HG03575 (cell line): ENCODE measurements around the gene PTPRG.

Source experiments
- ATAC-seq: cut with Tn5 transposase; IDR thresholded peaks from one replicate; pipeline ENCODE4 v1.9.1; 2021; ENCODE audit not compliant: unreplicated experiment, insufficient number of reproducible peaks, low FRiP score; ENCODE audit errors: extremely low read depth

PTPRG gene

DNA sequence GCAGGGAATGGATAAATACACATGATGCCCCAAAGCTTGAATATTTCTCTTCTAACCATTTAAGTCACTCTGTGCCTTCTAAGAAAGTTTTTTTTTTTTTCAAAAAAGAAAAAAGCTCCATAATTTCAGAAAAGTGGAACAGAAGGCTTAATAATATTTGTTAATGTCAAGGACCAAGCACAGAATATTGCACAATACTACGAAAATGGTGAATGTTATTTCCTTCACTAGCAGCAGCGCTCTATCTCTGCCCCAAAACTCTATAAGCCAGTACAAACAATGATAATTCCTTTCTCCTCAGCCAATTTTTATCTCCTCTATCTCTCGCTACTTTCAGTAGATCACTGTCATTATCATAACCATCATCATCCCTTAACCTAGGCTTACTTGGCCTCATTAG, 739.2 kb downstream of the PTPRG start:
- ATAC-seq: no peak

DNA sequence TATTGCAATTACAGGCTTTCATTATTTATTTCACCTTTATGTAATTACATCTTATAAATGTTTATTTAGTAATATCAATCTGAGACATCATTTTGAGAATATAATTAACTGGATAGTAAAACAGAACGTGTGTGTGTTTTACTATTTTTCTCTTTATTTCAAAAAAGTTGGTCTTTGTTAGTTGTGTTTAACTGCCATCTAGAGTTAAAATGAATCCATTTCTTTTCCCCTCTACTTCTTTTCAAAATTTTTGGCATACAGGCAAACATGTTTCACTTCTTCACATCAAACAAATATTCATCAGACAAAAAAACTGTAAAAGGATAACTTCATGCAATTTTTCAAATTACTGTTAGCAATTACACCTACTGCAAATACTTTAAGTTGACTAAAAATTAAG, 750.8 kb downstream of the PTPRG start:
- ATAC-seq: no peak

DNA sequence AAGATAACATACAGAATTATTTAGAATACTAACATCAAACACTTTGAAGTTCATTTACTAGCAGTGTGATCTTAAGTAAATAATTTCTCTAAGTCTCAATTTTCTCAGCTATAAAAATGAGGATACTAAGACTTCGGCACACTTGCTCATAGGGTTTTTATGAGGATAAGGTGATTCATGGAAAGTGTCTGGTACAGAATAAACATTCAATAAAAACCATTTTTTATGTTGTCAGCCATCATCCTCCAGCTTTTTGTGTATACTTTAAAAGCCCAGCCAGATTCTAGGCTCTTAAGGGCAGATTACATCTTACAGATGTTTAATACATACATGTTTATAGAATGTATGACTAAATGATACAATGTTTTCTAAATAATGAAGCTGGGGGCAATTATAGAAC, 755.2 kb downstream of the PTPRG start:
- no peak for ATAC-seq

DNA sequence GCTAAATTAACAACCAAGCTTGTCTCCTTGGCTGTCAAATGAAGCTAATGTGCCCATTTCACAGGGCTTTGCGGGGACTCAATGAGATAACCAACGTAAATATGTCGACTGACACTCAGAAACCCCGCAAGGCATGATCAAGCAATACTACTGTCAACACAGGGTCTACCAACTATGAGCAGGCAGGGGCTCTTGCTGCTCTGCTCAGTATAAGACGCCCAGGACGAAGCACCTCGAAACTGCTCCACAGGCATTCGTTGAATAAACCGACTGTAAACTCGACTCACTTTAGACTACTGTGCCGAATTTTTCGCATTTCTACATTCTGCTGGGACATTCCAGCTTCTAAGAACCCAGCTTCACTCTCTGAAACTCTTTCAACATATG, 757.0 kb downstream of the PTPRG start:
- ATAC-seq: no peak

DNA sequence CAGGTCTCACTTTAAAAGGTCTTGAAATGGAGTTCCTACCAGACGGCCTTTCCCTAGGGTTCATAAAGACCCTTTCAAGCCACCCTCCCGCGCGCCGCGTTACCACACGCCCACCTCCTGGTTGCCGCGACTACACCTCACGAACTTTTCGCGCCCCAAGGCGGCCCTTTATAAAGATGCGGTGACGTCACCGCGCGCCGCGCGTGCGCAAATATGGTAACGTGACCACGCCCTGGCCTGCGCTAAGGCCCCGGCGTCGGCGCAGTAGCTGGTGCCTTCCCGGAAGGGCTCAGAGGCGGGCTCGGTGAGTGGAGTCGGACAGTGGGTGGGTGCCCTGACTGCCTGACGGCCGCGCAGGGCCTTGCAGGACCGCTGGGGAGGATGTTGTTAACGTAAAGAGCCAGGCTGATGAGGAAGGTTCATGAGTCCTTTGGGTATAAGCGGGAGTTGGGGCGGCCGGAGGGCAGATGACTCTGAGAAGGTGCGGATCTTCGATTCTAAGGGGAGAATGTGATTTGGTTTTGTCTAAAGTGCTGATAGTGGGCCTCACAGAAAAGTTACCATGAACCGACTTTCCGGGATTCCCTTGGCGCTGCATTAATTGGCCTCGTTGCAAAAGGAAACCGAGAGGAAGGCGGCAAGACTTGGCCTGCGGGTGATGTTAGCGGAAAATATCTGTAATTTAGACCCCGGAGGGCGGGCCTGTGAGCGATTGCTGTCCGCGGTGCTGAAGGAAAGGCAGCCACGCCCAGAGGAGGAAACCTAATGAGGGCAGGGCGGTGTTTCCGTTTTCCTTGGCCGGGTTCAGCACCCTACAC, 757.6 kb downstream of the PTPRG start:
- ATAC-seq: peak; percentile 85

DNA sequence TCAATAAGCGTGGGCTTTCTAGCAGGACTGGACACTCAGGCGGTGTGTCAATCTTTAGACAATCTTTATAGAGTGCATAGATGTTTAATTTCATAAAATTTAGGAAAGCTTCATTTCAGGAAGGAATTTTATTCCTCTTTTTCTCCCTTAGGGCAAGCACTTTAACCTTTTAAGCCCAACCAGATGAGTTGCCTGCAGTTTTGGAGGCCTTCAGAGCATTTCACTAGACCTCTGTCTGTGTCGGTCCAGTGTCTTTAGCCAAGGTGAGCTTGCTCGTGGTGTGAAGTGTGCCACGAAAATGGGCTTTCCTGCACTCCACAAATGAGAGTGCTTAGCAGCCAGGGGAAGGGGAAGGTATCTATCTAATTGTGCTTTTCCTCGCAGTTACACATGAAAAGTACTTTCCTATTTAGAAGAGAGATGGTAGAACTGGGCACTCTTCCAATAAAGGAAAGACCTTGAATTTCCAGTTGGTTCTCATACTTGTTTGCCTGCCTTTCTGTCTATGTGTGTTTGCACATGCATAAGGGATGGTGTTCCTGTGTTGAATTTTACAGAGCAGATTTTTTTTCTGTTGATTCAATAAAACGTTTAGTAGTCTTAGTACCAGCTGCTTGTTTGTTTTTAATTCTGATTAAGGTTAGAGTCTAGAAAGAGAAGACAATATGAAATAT, 758.3 kb downstream of the PTPRG start:
- no peak for ATAC-seq

DNA sequence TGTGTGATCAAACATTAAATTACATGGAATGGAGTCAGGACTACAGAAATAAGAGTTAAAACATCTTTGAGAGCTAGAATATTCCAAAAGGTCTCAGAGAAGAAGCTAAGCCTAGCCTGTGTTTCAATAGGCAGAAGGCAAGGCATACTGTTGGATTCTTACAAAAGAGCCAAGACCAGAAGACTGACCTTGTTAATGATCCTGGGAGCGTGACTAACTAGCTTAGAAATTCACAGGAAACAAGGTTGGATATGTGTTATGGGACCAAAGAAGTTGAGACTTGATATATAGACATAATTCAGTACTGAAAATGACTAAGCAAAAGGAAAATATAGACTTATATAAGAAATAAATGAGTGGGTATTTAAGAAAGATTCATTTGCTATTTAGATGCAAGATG, 761.9 kb downstream of the PTPRG start:
- no peak for ATAC-seq

DNA sequence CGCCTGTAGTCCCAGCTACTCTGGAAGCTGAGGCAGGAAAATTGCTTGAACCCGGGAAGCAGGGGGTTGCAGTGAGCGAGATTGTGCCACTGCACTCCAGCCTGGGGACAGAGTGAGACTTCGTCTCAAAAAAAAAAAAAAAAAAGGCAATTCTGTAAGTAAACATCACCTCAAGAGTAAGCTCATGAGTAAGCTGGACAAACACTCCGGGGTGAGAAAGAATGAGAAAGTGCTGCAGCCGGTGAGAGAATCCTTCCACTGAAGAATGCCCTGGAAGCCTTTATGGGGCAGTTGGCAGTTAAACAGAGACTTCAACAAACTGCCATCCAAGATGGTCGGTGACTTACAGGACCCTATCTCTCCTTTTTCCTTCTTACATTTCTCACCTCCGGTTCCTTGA, 764.5 kb downstream of the PTPRG start:
- no peak for ATAC-seq

DNA sequence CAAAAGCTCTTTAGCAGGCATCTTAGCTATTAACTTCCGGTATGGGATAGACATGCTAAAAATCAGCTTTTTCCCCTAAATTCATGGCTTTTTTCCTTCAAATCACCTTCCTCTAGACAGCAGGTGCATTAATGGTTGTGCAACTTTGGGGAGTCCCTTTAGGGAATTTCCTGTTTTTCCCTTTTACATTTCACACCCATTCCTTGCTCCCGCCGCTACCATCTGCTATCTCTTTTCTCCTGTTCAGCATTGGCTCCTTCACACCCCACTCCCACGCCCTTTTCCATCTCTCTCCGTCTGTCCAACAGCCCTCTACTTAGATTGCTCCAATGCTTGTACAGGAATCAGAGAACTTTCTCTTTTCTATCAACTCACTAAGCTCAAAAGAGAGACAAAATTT, 768.6 kb downstream of the PTPRG start:
- no peak for ATAC-seq

DNA sequence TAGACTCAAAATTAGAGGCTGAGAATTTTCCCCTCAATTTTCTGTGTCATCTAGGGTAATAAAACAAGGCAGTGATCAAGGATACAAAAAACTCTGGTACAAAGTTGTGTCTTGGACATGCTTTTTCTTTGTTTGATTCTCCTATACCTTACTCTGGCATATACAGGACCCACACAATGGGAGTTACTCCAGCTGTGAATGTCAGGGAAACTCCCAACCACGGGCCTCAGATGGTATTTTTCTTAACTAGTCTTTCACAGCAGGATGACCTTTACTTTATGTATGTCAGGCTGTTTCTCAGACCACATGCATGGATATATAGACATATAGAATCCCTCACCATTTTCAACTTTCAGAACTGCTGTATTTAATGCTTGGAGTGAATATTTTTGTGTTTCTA, 770.6 kb downstream of the PTPRG start:
- no peak for ATAC-seq

DNA sequence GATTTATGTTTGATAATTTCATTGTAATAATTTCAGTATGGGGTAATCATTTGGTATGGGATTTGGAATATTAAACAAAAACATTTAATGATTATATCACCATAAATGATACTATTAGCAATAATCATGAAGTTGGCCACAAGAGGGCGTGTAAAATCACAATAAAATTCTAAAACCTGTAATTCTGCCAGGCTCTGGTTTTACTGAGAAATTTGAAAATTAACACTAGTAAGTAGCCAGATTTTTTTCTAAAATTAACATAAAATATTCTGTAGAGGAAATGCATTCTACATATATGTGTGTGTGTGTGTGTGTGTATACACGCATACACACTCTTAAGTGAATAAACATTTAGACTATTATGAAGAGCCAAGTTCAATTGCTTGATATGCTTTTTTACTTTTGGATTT, 771.5 kb downstream of the PTPRG start:
- no peak for ATAC-seq

DNA sequence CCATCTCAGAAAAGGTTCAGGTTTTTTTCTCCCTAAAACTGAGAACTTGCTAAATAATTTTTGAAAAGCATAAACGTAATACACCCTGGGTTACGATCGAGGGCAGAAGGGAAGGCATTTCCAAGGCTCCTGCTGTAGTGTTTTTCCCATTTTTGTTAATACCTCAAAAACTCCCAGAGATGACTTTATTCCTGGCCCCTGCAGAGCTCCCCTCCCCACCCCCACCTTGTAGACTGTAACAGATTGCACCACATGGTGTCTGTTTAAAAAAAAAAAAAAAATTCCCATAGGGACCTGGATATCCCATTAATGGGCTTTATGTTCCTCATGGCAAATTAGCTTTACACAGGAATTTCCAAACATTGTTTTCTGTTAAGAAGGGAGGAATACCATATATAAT, 773.8 kb downstream of the PTPRG start:
- no peak for ATAC-seq

DNA sequence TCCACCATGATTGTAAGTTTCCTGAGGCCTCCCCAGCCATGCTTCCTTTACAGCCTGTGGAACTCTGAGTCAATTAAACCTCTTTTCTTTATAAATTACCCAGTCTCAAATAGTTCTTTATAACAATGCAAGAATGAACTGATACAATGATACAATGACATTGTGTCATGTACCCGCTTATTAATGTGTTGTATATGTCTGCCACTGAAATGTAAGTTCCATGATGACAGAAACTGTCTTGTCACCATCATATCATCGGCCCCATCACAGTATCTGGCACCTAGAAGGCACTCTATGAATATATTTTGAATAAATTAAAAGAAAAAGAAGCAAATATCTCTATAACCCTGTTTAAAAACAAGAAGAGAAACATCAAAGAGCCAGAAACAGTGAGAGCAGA, 782.4 kb downstream of the PTPRG start:
- no peak for ATAC-seq
